Measurements from ENCODE around the gene OLFML2A. TPM values are rescaled to one million over a fixed set of nuclear protein-coding genes. Genes with fewer than 3 reads are reported as not detected.

Gene OLFML2A
- total and polyA plus RNA-seq, 2 donors (not counting 1 experiment from before 2014, with no cell fraction given) = 0.76 to 0.88 TPM

DNA sequence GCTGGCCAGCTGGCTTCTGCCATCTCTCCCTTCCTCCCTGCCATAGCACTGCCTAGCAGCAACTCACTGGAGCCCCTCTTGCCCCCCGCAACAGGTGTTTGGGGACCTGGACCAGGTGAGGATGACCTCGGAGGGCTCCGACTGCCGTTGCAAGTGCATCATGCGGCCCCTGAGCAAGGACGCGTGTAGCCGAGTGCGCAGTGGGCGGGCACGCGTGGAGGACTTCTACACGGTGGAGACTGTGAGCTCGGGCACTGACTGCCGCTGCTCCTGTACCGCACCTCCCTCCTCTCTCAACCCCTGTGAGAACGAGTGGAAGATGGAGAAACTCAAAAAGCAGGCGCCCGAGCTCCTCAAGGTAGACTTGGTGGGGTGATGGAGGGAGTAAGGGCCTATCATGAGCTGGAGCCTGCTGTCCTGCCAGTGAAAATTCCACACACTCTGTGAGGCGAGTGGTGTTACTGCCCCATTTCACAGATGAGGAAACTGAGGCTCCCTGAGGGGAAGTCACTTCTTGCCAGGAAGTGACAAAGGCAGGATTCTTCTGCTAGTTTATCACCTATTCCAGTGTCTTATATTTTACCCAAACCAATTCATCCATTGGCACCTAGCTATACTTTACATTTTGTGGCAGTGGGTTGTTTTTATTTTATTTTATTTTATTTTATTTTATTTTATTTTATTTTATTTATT is 10.1 kb downstream of the OLFML2A start:
- DNase-seq (no peak), ATAC-seq (ENCODE audit: low read depth) (no peak)
- H3K4me2 ChIP-seq (replicated peaks; ENCODE audit: low read depth, low read length, poor library complexity, severe bottlenecking) = no peak overlapping the region
- Mint-ChIP-seq H3K4me3 (no peak overlapping the region), H3K27me3 (no peaks in the 10 kb centered on the region), H3K4me1 (peaks cover 12% of the 10 kb centered on the region), H3K27ac (no peak overlapping the region), H3K9me3 (ENCODE audit: insufficient read depth) (no peaks in the 10 kb centered on the region)
- no peak overlapping the region for H2AFZ ChIP-seq (ENCODE audit: insufficient read depth, low read depth, low read length, poor library complexity, severe bottlenecking)
- H3K4me1 ChIP-seq (ENCODE audit: control insufficient read depth in 2 of 2, insufficient read depth in 2 of 2, low read length in 2 of 2) = peaks cover 12% of the 10 kb centered on the region in 2 donors
- CTCF ChIA-PET = interaction anchor here (0.6 kb wide), 1 partner anchor 12 kb away, joined by 3 read pairs; no protein-coding TSS in a partner anchor
- no peak for TF ChIP-seq EZH2 (IDR thresholded peaks at IDR 0.05; ENCODE audit: borderline replicate concordance, insufficient read depth, low read depth, low read length, poor library complexity, severe bottlenecking)
- TF ChIP-seq, protein P1, sequence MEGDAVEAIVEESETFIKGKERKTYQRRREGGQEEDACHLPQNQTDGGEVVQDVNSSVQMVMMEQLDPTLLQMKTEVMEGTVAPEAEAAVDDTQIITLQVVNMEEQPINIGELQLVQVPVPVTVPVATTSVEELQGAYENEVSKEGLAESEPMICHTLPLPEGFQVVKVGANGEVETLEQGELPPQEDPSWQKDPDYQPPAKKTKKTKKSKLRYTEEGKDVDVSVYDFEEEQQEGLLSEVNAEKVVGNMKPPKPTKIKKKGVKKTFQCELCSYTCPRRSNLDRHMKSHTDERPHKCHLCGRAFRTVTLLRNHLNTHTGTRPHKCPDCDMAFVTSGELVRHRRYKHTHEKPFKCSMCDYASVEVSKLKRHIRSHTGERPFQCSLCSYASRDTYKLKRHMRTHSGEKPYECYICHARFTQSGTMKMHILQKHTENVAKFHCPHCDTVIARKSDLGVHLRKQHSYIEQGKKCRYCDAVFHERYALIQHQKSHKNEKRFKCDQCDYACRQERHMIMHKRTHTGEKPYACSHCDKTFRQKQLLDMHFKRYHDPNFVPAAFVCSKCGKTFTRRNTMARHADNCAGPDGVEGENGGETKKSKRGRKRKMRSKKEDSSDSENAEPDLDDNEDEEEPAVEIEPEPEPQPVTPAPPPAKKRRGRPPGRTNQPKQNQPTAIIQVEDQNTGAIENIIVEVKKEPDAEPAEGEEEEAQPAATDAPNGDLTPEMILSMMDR (IDR thresholded peaks at IDR 0.05) = no peak
- no peaks in the 10 kb centered on the region for H3K79me2 ChIP-seq (ENCODE audit: control insufficient read depth, insufficient read depth, low read length)
- intact Hi-C loops (cut with micrococcal nuclease) = no loop called here
- no peak overlapping the region for H3K9ac ChIP-seq (ENCODE audit: low read length)
- H3K9me3 ChIP-seq (ENCODE audit: control extremely low read depth in 1 of 3, control insufficient read depth in 2 of 3, insufficient read depth in 1 of 3, low read length in 2 of 3) = no peaks in the 10 kb centered on the region
- WGBS (ENCODE audit: insufficient coverage) = 100% methylated on average over 8 of the region's 20 CpGs
- no peaks in the 10 kb centered on the region for H4K20me1 ChIP-seq (ENCODE audit: control insufficient read depth, insufficient read depth, low read length, poor library complexity, severe bottlenecking)
- no peak overlapping the region for H3K4me3 ChIP-seq (ENCODE audit: control extremely low read depth in 1 of 5, extremely low read depth in 1 of 5, insufficient read depth in 1 of 5, low read depth in 2 of 5, low read length in 4 of 5)
- no peak overlapping the region for H3K27ac ChIP-seq (ENCODE audit: low read length in 2 of 2)
- no peaks in the 10 kb centered on the region for H3K36me3 ChIP-seq (replicated peaks in 1 of 2; ENCODE audit: control extremely low read depth in 1 of 2, control insufficient read depth in 1 of 2, extremely low read depth in 1 of 2, insufficient read depth in 2 of 2, low read length in 1 of 2)
- POLR2A ChIA-PET = interaction anchor here (0.5 kb wide), 1 partner anchor 35 kb away, joined by 4 read pairs; no protein-coding TSS in a partner anchor
- H3K27me3 ChIP-seq (replicated peaks in 1 of 4; ENCODE audit: control extremely low read depth in 1 of 4, control insufficient read depth in 3 of 4, insufficient read depth in 4 of 4, low read length in 3 of 4) = no peaks in the 10 kb centered on the region

GRCh38 chr9:124788542-124789217 is 11.7 kb downstream of the OLFML2A start:
- Histone ChIP-seq H3K27me3 (replicated peaks in 1 of 4; ENCODE audit: control extremely low read depth in 1 of 4, control insufficient read depth in 3 of 4, insufficient read depth in 4 of 4, low read length in 3 of 4) (no peaks in the 10 kb centered on the region), H4K20me1 (ENCODE audit: control insufficient read depth, insufficient read depth, low read length, poor library complexity, severe bottlenecking) (no peaks in the 10 kb centered on the region), H3K4me3 (ENCODE audit: control extremely low read depth in 1 of 5, extremely low read depth in 1 of 5, insufficient read depth in 1 of 5, low read depth in 2 of 5, low read length in 4 of 5) (no peak overlapping the region), H3K79me2 (ENCODE audit: control insufficient read depth, insufficient read depth, low read length) (no peaks in the 10 kb centered on the region), H3K27ac (ENCODE audit: low read length in 2 of 2) (no peak overlapping the region), H2AFZ (ENCODE audit: insufficient read depth, low read depth, low read length, poor library complexity, severe bottlenecking) (no peak overlapping the region), H3K4me1 (ENCODE audit: control insufficient read depth in 2 of 2, insufficient read depth in 2 of 2, low read length in 2 of 2) (peaks cover 12 to 15% of the 10 kb centered on the region in 2 donors), H3K36me3 (replicated peaks in 1 of 2; ENCODE audit: control extremely low read depth in 1 of 2, control insufficient read depth in 1 of 2, extremely low read depth in 1 of 2, insufficient read depth in 2 of 2, low read length in 1 of 2) (no peaks in the 10 kb centered on the region), H3K9me3 (ENCODE audit: control extremely low read depth in 1 of 3, control insufficient read depth in 2 of 3, insufficient read depth in 1 of 3, low read length in 2 of 3) (no peaks in the 10 kb centered on the region), H3K4me2 (replicated peaks; ENCODE audit: low read depth, low read length, poor library complexity, severe bottlenecking) (no peak overlapping the region), H3K9ac (ENCODE audit: low read length) (no peak overlapping the region)
- ATAC-seq (ENCODE audit: low read depth) (no peak), DNase-seq (no peak)
- Mint-ChIP-seq H3K4me3 (no peak overlapping the region), H3K9me3 (ENCODE audit: insufficient read depth) (no peaks in the 10 kb centered on the region), H3K27me3 (no peaks in the 10 kb centered on the region), H3K27ac (no peak overlapping the region), H3K4me1 (peaks cover 16% of the 10 kb centered on the region)
- no CpG with 5 or more reads among the region's 3 CpGs for WGBS (ENCODE audit: insufficient coverage)
- POLR2A ChIA-PET = no interaction called here
- CTCF ChIA-PET = interaction anchor here (1.3 kb wide), 1 partner anchor 14 kb away, joined by 6 read pairs; no protein-coding TSS in a partner anchor
- TF ChIP-seq EZH2 (IDR thresholded peaks at IDR 0.05; ENCODE audit: borderline replicate concordance, insufficient read depth, low read depth, low read length, poor library complexity, severe bottlenecking) = no peak
- TF ChIP-seq, protein P1 (IDR thresholded peaks at IDR 0.05) = no peak
- intact Hi-C loops (cut with micrococcal nuclease) = no loop called here

Data from B cell (primary cell).